Endothelial cell of umbilical vein (primary cell): ENCODE measurements around the gene SLC39A3. TPM values are rescaled to one million over a fixed set of nuclear protein-coding genes. Genes with fewer than 3 reads are reported as not detected.

Experiments used
- BruUV-seq: library from RNA; stranded (reverse); fragments of 400-500 nt; replicated peaks from 2 replicates; lab custom pipeline; 2021; lab: Mats Ljungman, UMichigan
- CTCF ChIA-PET: fragments of 300-600, 350-600 bp; sonication (Branson Sonifier 250); formaldehyde crosslinking; loops from one replicate; lab custom pipeline; 2021; ENCODE audit warnings: antibody characterized with exemption, inconsistent platforms; lab: Charles Lee
- POLR2A ChIA-PET: fragments of 300-600, 350-600 bp; sonication (Branson Sonifier 250); formaldehyde crosslinking; loops from one replicate; lab custom pipeline; 2021; ENCODE audit warnings: antibody characterized with exemption, inconsistent platforms; lab: Charles Lee
- DNase-seq: peaks from one replicate; pipeline ENCODE4 v3.0.0-alpha.2; 2011; ENCODE audit warnings: low read depth, low spot score
- FAIRE-seq: peaks from 2 replicates; lab custom pipeline; 2011; peaks lifted over from hg19 to GRCh38; lab: Jason Lieb, UNC
- H2AFZ ChIP-seq: 2 replicates; pipeline ENCODE4 v1.6.0; 2012; ENCODE audit warnings: low read depth, low read length, control low read depth, inconsistent platforms
- H3K27ac ChIP-seq: 2 replicates; pipeline ENCODE4 v1.5.1; 2011; ENCODE audit warnings: low read depth, mild to moderate bottlenecking, control low read depth, low read length, moderate library complexity; ENCODE audit not compliant: insufficient read depth
- H3K27me3 ChIP-seq, 2 experiments: 2 replicates each; pipeline versions ENCODE4 v1.6.0 to v1.6.1; 2011; ENCODE audit warnings: low read length in 2 of 2, mixed read lengths in 1 of 2; ENCODE audit not compliant: control insufficient read depth in 2 of 2, insufficient read depth in 2 of 2
- H3K36me3 ChIP-seq, 2 experiments: 2 replicates in 1 of 2; 3 replicates in 1 of 2; pipeline ENCODE4 v1.5.1; 2011; ENCODE audit warnings: low read length in 2 of 2, mild to moderate bottlenecking in 1 of 2, moderate library complexity in 1 of 2; ENCODE audit not compliant: control insufficient read depth in 2 of 2, insufficient read depth in 2 of 2; ENCODE audit errors: extremely low read depth in 1 of 2
- H3K4me1 ChIP-seq: 3 replicates; pipeline ENCODE4 v1.5.1; 2011; ENCODE audit warnings: mild to moderate bottlenecking, low read length; ENCODE audit not compliant: control insufficient read depth, insufficient read depth; ENCODE audit errors: extremely low read depth
- H3K4me2 ChIP-seq: 2 replicates; pipeline ENCODE4 v1.6.1; 2011; ENCODE audit warnings: low read length, control low read depth, mixed read lengths; ENCODE audit not compliant: insufficient read depth
- H3K4me3 ChIP-seq, 3 experiments: fragments of 200-600 bp in 1 of 3; sonication (generic), shearing (Covaris generic) in 1 of 3; replicated peaks in 1 of 3; 2 replicates each; pipeline ENCODE4 v1.5.1; 2011 to 2016; ENCODE audit warnings: control low read depth in 3 of 3, low read length in 3 of 3, mild to moderate bottlenecking in 2 of 3, inconsistent platforms in 1 of 3, low read depth in 1 of 3, moderate library complexity in 1 of 3; ENCODE audit not compliant: insufficient read depth in 1 of 3
- H3K79me2 ChIP-seq: 2 replicates; pipeline ENCODE4 v1.6.0; 2012; ENCODE audit warnings: low read length, inconsistent platforms; ENCODE audit not compliant: control insufficient read depth, insufficient read depth
- H3K9ac ChIP-seq: replicated peaks from 2 replicates; pipeline ENCODE3; 2011; ENCODE audit warnings: low read length, control low read depth; ENCODE audit not compliant: insufficient read depth; ENCODE audit errors: extremely low read depth
- H3K9me1 ChIP-seq: replicated peaks from 3 replicates; pipeline ENCODE4 v1.6.0; 2011; ENCODE audit warnings: mild to moderate bottlenecking, low read length; ENCODE audit not compliant: control insufficient read depth, insufficient read depth; ENCODE audit errors: extremely low read depth
- H3K9me3 ChIP-seq: replicated peaks from 2 replicates; pipeline ENCODE4 v1.5.1; 2012; ENCODE audit warnings: low read length, inconsistent platforms; ENCODE audit not compliant: control insufficient read depth, insufficient read depth
- H4K20me1 ChIP-seq: replicated peaks from 2 replicates; pipeline ENCODE3; 2011; ENCODE audit warnings: mild to moderate bottlenecking, low read length; ENCODE audit not compliant: control insufficient read depth, insufficient read depth; ENCODE audit errors: extremely low read depth
- CTCF ChIP-seq, 2 donors: IDR thresholded peaks; 1 replicate in 1 of 2; 2 replicates in 1 of 2; pipeline ENCODE4 v1.5.1; 2011; ENCODE audit warnings: low read length in 2 of 2, mild to moderate bottlenecking in 2 of 2, moderate library complexity in 2 of 2, control low read depth in 1 of 2, inconsistent platforms in 1 of 2, low read depth in 1 of 2; ENCODE audit not compliant: insufficient read depth in 1 of 2; ENCODE audit errors: extremely low read depth in 1 of 2
- EZH2 ChIP-seq: IDR thresholded peaks from 2 replicates; pipeline ENCODE4 v1.6.1; 2012; ENCODE audit warnings: borderline replicate concordance, low read depth, mild to moderate bottlenecking, moderate library complexity, low read length, inconsistent platforms; ENCODE audit not compliant: severe bottlenecking
- FOS ChIP-seq: IDR thresholded peaks from 2 replicates; pipeline ENCODE4 v1.6.1; 2011; ENCODE audit warnings: mild to moderate bottlenecking, low read length, moderate library complexity, borderline replicate concordance; ENCODE audit not compliant: insufficient read depth
- GATA2 ChIP-seq: IDR thresholded peaks from 2 replicates; pipeline ENCODE4 v1.7.0; 2011; ENCODE audit warnings: low read depth, mild to moderate bottlenecking, moderate library complexity, mixed read lengths, low read length; ENCODE audit not compliant: insufficient read length, insufficient read depth
- JUN ChIP-seq: IDR thresholded peaks from 2 replicates; pipeline ENCODE4 v1.6.1; 2011; ENCODE audit warnings: borderline replicate concordance, low read depth; ENCODE audit not compliant: insufficient read length, insufficient read depth
- MAX ChIP-seq: IDR thresholded peaks from 2 replicates; pipeline ENCODE4 v1.6.1; 2011; ENCODE audit not compliant: insufficient read depth, insufficient read length
- MYC ChIP-seq: IDR thresholded peaks from one replicate; pipeline ENCODE4 v1.6.1; 2011; ENCODE audit warnings: mild to moderate bottlenecking, low read depth, low read length
- POLR2A ChIP-seq: IDR thresholded peaks from 2 replicates; pipeline ENCODE4 v1.6.1; 2012; ENCODE audit warnings: low read depth, mild to moderate bottlenecking, control low read depth, low read length
- POLR2AphosphoS5 ChIP-seq: IDR thresholded peaks from 2 replicates; pipeline ENCODE4 v1.6.1; 2012; ENCODE audit warnings: low read depth, mild to moderate bottlenecking, control low read depth, low read length, moderate library complexity; ENCODE audit not compliant: insufficient read depth
- dilution Hi-C: fragments of 300-500 bp; cut with MboI; formaldehyde crosslinking; loops from one replicate; pipeline ENCODE4 v1.15.0; 2019; ENCODE audit warnings: low sequenced_read_pairs; ENCODE audit not compliant: extremely low pct_ligation_motif_present
- intact Hi-C: fragments of 100-400 bp; cut with micrococcal nuclease; formaldehyde crosslinking; loops from one replicate; pipeline ENCODE4 v1.10.0; 2022
- polyA plus RNA-seq, 4 experiments: library from polyadenylated mRNA; depleted of rRNA in 3 of 4; stranded (reverse) in 3 of 4; unstranded in 1 of 4; fragments of >200 nt; gene quantifications; 2 replicates each; pipeline versions ENCODE4 v1.2.1 to v1.2.3, GENCODE V29; 2011 to 2012; ENCODE audit warnings: missing spikeins in 1 of 4
- total RNA-seq: library from RNA; stranded (reverse); gene quantifications from 2 replicates; pipeline ENCODE4 v1.2.3, GENCODE V29; 2021

SLC39A3 gene
- total and polyA plus RNA-seq, 2 donors (not counting 3 experiments of a cell fraction or from before 2014, with no cell fraction given) = 28.0 to 43.1 TPM

DNA sequence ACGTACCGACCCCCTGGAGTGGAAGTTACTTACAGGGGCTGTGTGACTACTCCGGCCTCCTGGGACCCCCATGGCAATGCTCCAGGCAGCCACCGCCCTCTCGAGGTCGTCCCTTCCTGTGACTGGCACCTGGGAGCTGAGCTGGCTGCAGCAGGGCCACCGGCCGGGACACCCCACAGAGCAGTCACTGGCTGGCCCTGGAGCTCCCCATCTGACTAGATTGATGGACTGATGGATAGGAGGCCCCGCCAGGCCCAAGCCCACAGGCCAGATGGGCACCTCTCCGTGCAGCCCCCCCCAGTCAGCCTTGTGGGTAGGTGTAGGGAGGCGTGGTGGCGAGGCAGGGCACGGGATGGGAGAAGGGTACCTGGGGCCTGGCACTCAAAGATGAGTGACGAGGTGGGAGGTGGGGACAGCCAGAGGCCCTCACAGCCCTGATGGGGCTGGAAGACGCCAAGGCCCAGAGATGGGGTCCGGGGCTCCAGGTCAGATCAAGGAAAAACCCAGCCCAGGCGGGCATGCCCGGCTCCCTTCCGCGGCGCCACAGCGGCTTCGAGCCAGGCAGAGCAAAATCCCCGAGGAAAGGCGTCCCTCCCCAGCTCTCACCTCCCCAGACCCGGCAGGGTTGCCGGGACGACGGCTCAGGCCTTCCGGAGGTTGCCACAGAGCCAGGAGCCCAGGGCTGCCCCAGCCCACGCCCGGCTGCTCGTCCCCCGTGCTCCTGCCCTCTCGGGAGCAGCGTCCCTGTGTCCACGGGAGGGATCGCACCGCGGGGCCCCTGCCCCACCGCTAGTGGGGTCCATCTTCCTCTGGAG lies 8.4 kb downstream of the SLC39A3 start:
- no peak overlapping the region for H3K4me3 ChIP-seq
- H3K9me1 ChIP-seq = no peaks in the 10 kb centered on the region
- intact Hi-C loops (no loop called here), dilution Hi-C loops (no loop called here)
- H2AFZ ChIP-seq = no peak overlapping the region
- no peaks in the 10 kb centered on the region for H3K9me3 ChIP-seq
- H4K20me1 ChIP-seq = no peaks in the 10 kb centered on the region
- FAIRE-seq (no peak), DNase-seq (no peak)
- TF ChIP-seq FOS = no peak
- TF ChIP-seq MAX = no peak
- no peak for TF ChIP-seq POLR2A
- no peak for TF ChIP-seq MYC
- TF ChIP-seq JUN = no peak
- TF ChIP-seq GATA2 = no peak
- TF ChIP-seq EZH2 = no peak
- no peak for TF ChIP-seq CTCF (IDR thresholded peaks at IDR 0.05; ENCODE audit: extremely low read depth in 1 of 2, insufficient read depth in 1 of 2, low read depth in 1 of 2, low read length in 2 of 2)
- no peak for TF ChIP-seq POLR2AphosphoS5
- ChIA-PET CTCF (interaction anchor here (0.5 kb wide), 1 partner anchor 70 kb away, joined by 3 read pairs; no protein-coding TSS in a partner anchor), POLR2A (no interaction called here)
- no peak overlapping the region for H3K9ac ChIP-seq
- H3K79me2 ChIP-seq = no peaks in the 10 kb centered on the region
- no peak overlapping the region for H3K27ac ChIP-seq
- BruUV-seq = no TSS peak
- H3K36me3 ChIP-seq = peaks cover 0 to 4% of the 10 kb centered on the region in 2 experiments
- peaks cover 2% of the 10 kb centered on the region in 2 experiments for H3K27me3 ChIP-seq
- H3K4me1 ChIP-seq = no peaks in the 10 kb centered on the region
- no peak overlapping the region for H3K4me2 ChIP-seq
